Measurements from ENCODE around the gene LRP2.

DNA sequence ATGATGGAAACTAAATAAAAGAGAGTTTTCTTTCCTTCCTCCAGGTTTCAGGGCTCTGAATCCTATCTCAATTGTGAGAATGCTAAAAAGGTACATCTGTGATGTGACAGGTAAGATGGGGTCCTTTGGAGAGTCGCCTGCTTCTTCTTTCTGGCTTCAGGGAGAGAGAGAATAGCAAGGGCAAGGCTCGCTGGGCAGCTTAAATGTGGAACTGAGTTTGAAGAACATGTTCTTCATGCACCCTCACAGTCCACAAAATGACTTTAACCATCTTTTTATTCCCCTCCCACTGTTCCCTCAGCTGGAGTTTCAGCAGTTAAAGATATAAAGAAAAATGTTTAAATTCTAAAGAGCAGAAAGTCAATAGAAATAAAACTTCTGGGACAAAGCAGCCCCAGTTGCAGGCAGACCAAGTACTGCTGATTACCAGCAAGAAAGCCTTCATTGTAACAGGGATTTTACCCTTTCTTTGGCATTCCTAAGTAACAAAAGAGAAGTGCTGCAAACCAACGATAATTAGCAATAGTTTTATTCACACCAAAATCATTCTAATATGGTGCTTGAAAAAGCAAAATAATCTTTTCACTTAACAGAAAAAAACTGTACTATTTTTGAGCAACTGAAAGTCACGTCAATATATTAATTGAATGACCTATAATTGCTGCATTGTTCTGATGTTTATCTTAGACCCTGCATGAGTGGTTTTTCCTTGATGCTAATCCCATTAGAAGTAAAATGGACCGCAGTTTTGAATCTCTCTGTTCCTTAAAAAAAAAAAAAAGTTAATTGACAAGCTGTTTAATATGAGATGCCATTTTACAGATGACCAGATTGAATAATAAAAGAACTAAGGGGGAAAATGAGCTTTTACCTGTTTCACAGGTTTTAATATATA lies 61.5 kb downstream of the LRP2 start:
- TF ChIP-seq CTCF (IDR thresholded peaks at IDR 0.05) (no peak), POLR2AphosphoS5 (IDR thresholded peaks at IDR 0.05) (no peak), POLR2A (IDR thresholded peaks at IDR 0.05) (no peak), EP300 (IDR thresholded peaks at IDR 0.05) (no peak)

All from upper lobe of left lung (tissue), 4 donors.